ENCODE results near the gene FAM162A. TPM values are rescaled to one million over a fixed set of nuclear protein-coding genes. Genes with fewer than 3 reads are reported as not detected.

Gene FAM162A
- total and polyA plus RNA-seq, 10 donors: 9.3 to 57.1 (median 25.8) TPM

GRCh38 chr3:122349171-122349570 lies 34.8 kb upstream of the FAM162A start:
- no peak overlapping the region for H3K27ac ChIP-seq
- H3K27me3 ChIP-seq (replicated peaks in 1 of 7): no peaks in the 10 kb centered on the region
- H3K4me1 ChIP-seq: no peaks in the 10 kb centered on the region
- TF ChIP-seq CTCF (IDR thresholded peaks at IDR 0.05 in 8 of 11, conservative IDR thresholded peaks at IDR 0.05 in 3 of 11) (no peak), POLR2A (IDR thresholded peaks at IDR 0.05) (no peak), POLR2AphosphoS5 (IDR thresholded peaks at IDR 0.05) (no peak)
- no peak overlapping the region for H3K4me3 ChIP-seq
- no peak for DNase-seq
- WGBS, 5 donors: 52 to 92% (median 75%) methylated on average over 1 of the region's 1 CpG
- intact Hi-C loops (cut with DNase I; ENCODE audit: low total_unique reads): no loop called here
- peaks cover 0 to 6% (median 0%) of the 10 kb centered on the region in 8 donors for H3K9me3 ChIP-seq
- no peaks in the 10 kb centered on the region for H3K36me3 ChIP-seq

GRCh38 chr3:122350814-122351418 lies 33.1 kb upstream of the FAM162A start:
- peaks cover 0 to 5% (median 0%) of the 10 kb centered on the region in 6 donors for H3K4me1 ChIP-seq
- 88 to 93% (median 91%) methylated on average over 5 of the region's 5 CpGs for WGBS, 5 donors
- TF ChIP-seq CTCF (IDR thresholded peaks at IDR 0.05 in 8 of 11, conservative IDR thresholded peaks at IDR 0.05 in 3 of 11): no peak
- TF ChIP-seq POLR2AphosphoS5 (IDR thresholded peaks at IDR 0.05): no peak
- no peak for TF ChIP-seq POLR2A (IDR thresholded peaks at IDR 0.05)
- intact Hi-C loops (cut with DNase I; ENCODE audit: low total_unique reads): no loop called here
- no peak overlapping the region for H3K4me3 ChIP-seq
- no peak overlapping the region for H3K27ac ChIP-seq
- no peaks in the 10 kb centered on the region for H3K36me3 ChIP-seq
- H3K9me3 ChIP-seq: peaks cover 0 to 6% (median 0%) of the 10 kb centered on the region in 8 donors
- DNase-seq: no peak
- no peaks in the 10 kb centered on the region for H3K27me3 ChIP-seq (replicated peaks in 1 of 7)

DNA sequence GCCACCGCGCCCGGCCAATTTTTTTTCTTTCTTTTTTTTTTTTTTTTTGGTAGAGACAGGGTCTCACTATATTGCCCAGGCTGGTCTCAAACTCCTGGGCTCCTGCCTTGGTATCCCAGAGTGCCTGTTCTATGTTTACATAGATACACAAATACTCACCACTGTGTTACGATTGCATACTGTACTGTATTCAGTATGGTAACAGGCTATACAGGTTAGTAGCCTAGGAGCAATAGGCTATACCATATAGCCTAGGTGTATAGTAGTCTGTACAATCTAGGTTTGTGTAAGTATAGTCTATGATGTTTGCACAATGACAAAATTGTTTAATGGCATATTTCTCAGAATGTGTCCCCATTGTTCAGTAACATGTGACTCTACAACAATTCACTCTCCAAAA lies 32.4 kb upstream of the FAM162A start:
- no peak for DNase-seq
- H3K4me3 ChIP-seq: no peak overlapping the region
- WGBS, 5 donors: 92 to 100% (median 96%) methylated on average over 4 of the region's 4 CpGs
- no peak for TF ChIP-seq CTCF (IDR thresholded peaks at IDR 0.05 in 8 of 11, conservative IDR thresholded peaks at IDR 0.05 in 3 of 11)
- TF ChIP-seq POLR2A (IDR thresholded peaks at IDR 0.05): no peak
- TF ChIP-seq POLR2AphosphoS5 (IDR thresholded peaks at IDR 0.05): no peak
- no peaks in the 10 kb centered on the region for H3K27me3 ChIP-seq (replicated peaks in 1 of 7)
- intact Hi-C loops (cut with DNase I; ENCODE audit: low total_unique reads): no loop called here
- peaks cover 0 to 8% (median 0%) of the 10 kb centered on the region in 6 donors for H3K4me1 ChIP-seq
- peaks cover 0 to 6% (median 0%) of the 10 kb centered on the region in 8 donors for H3K9me3 ChIP-seq
- no peak overlapping the region for H3K27ac ChIP-seq
- H3K36me3 ChIP-seq: no peaks in the 10 kb centered on the region

GRCh38 chr3:122353215-122353614 lies 30.8 kb upstream of the FAM162A start:
- H3K27ac ChIP-seq: no peak overlapping the region
- peaks cover 0 to 8% (median 0%) of the 10 kb centered on the region in 6 donors for H3K4me1 ChIP-seq
- intact Hi-C loops (cut with DNase I; ENCODE audit: low total_unique reads): no loop called here
- no peaks in the 10 kb centered on the region for H3K9me3 ChIP-seq
- H3K4me3 ChIP-seq: no peak overlapping the region
- H3K36me3 ChIP-seq: peaks cover 0 to 10% (median under 1%) of the 10 kb centered on the region in 6 donors
- no peak for TF ChIP-seq POLR2AphosphoS5 (IDR thresholded peaks at IDR 0.05)
- no peak for TF ChIP-seq CTCF (IDR thresholded peaks at IDR 0.05 in 8 of 11, conservative IDR thresholded peaks at IDR 0.05 in 3 of 11)
- TF ChIP-seq POLR2A (IDR thresholded peaks at IDR 0.05): no peak
- DNase-seq: no peak
- WGBS, 5 donors: 63 to 88% (median 76%) methylated on average over 2 of the region's 2 CpGs
- H3K27me3 ChIP-seq (replicated peaks in 1 of 7): no peaks in the 10 kb centered on the region

All from spleen (tissue), 11 donors.